ENCODE measurements around the gene PTEN.

The PTEN gene

DNA sequence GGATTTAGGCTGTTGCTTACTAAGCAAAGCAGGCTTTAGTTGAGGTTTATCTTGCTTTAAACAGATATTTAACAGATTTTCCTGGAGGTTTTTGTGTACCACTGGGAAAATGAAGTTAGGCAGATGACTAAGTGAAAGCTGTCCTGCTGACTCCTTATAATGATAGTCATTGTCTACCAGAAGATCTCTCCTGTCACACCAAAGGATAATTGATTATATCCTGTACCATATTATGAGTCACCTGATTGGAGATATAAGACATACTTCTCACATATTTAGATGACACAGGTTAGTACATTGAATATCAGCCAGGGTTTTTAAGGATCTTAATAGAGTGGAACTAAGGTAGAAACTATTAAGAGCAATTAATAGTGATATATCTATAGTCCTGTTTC, 68.4 kb downstream of the PTEN start:
- ChIA-PET CTCF (interaction anchor here (1.1 to 1.9 kb wide), 2 partner anchors 10 to 182 kb away, joined by 3 to 5 read pairs; no protein-coding TSS in a partner anchor), POLR2A (no interaction called here)
- H3K27ac ChIP-seq (ENCODE audit: insufficient read depth in 1 of 2, low read depth in 1 of 2, low read length in 2 of 2, poor library complexity in 1 of 2, severe bottlenecking in 2 of 2): no peak overlapping the region

DNA sequence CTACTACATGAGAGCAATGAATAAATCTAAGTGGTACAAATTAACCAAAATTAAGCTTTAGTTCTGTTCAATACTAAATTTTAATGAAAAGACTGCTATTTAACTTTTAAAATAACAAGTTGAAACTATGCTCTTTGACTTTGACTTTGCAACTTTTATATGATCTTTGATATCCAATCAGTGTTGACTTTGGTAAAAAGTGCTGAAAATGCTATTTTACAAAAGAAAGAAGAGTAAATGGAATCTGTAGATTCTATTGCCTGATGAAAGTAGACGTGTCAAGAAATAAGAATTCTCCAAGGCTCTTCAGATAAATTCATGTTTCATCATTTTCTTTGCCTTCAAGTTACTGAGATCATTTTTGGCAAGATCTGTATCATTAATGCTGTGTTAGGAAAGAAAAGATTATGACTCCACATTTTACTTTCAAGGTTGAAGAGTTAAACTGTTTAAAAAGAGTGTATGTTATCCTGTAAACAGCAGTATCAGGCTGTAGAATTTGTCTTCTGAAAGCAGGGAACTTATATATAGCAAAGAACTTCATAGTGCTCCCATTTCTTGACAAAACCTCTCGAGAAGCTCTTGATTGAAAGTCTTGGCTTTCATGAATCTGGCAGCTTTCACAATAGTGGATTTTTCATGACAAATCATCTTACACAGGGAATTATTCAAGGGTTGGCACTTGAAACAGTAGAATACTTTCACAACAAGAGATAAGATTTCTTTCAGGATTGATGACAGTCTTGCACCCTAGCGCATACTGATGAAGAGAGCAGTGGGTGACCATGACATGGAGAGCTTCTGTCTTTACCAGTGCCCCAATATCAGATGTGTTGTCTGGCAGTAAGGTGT, 72.1 kb downstream of the PTEN start:
- Histone ChIP-seq H3K36me3 (ENCODE audit: control insufficient read depth in 4 of 4, insufficient read depth in 4 of 4, low read length in 3 of 4) (peaks cover 17 to 50% (median 25%) of the 10 kb centered on the region in 4 experiments), H3K27me3 (replicated peaks in 2 of 5; ENCODE audit: control insufficient read depth in 4 of 5, insufficient read depth in 5 of 5, low read length in 4 of 5) (no peaks in the 10 kb centered on the region), H3K9me3 (ENCODE audit: control extremely low read depth in 1 of 5, control insufficient read depth in 4 of 5, insufficient read depth in 2 of 5, low read depth in 1 of 5, low read length in 4 of 5) (no peaks in the 10 kb centered on the region), H3K27ac (ENCODE audit: insufficient read depth in 1 of 2, low read depth in 1 of 2, low read length in 2 of 2, poor library complexity in 1 of 2, severe bottlenecking in 2 of 2) (no peak overlapping the region), H3K4me3 (ENCODE audit: control insufficient read depth in 1 of 7, extremely low read depth in 1 of 7, insufficient read depth in 4 of 7, low read depth in 2 of 7, low read length in 6 of 7) (no peak overlapping the region), H3K4me1 (ENCODE audit: control extremely low read depth in 1 of 4, control insufficient read depth in 4 of 4, insufficient read depth in 4 of 4, low read length in 3 of 4) (peaks cover 0 to 19% (median 11%) of the 10 kb centered on the region in 4 experiments)
- no peak for DNase-seq
- POLR2A ChIA-PET: no interaction called here
- WGBS (ENCODE audit: insufficient coverage): 96% methylated on average over 2 of the region's 3 CpGs
- CTCF ChIA-PET: interaction anchor here (1.2 to 2.0 kb wide), 3 partner anchors 10 to 74 kb away, joined by 3 to 5 read pairs (median 5); no protein-coding TSS in a partner anchor

More for the DNA sequence above, 68.4 kb downstream of the PTEN start:
- no peak overlapping the region for H3K4me3 ChIP-seq (ENCODE audit: control insufficient read depth in 1 of 7, extremely low read depth in 1 of 7, insufficient read depth in 4 of 7, low read depth in 2 of 7, low read length in 6 of 7)
- no peaks in the 10 kb centered on the region for H3K27me3 ChIP-seq (replicated peaks in 2 of 5; ENCODE audit: control insufficient read depth in 4 of 5, insufficient read depth in 5 of 5, low read length in 4 of 5)
- H3K4me1 ChIP-seq (ENCODE audit: control extremely low read depth in 1 of 4, control insufficient read depth in 4 of 4, insufficient read depth in 4 of 4, low read length in 3 of 4): peaks cover 11 to 52% (median 22%) of the 10 kb centered on the region in 4 experiments
- no peak for DNase-seq
- no peaks in the 10 kb centered on the region for H3K9me3 ChIP-seq (ENCODE audit: control extremely low read depth in 1 of 5, control insufficient read depth in 4 of 5, insufficient read depth in 2 of 5, low read depth in 1 of 5, low read length in 4 of 5)
- peaks cover 13 to 38% (median 22%) of the 10 kb centered on the region in 4 experiments for H3K36me3 ChIP-seq (ENCODE audit: control insufficient read depth in 4 of 4, insufficient read depth in 4 of 4, low read length in 3 of 4)

DNA sequence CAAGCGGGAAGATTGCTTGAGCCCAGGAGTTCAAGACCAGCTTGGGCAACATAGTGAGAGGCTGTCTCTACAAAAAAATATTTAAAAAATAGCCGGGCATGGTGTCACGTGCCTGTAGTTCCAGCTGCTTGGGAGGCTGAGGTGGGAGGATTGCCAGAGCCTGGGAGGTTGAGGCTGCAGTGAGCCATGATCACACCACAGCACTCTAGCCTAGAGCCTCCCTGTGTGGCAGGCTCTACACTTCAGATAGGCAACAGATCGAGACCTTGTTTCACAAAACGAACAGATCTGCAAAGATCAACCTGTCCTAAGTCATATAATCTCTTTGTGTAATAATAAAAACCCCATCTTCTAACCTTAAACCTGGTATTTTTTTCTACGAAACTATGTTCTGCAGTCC, 76.8 kb downstream of the PTEN start:
- ChIA-PET POLR2A (interaction anchor here (0.7 kb wide), 1 partner anchor 612 kb away, joined by 4 read pairs; no protein-coding TSS in a partner anchor), CTCF (interaction anchor here (0.5 to 3.2 kb wide), 5 partner anchors 14 to 79 kb away, joined by 3 to 10 read pairs (median 4); partner anchors contain the start of genes KLLN and PTEN)
- Histone ChIP-seq H3K27ac (ENCODE audit: insufficient read depth in 1 of 2, low read depth in 1 of 2, low read length in 2 of 2, poor library complexity in 1 of 2, severe bottlenecking in 2 of 2) (no peak overlapping the region), H3K4me1 (ENCODE audit: control extremely low read depth in 1 of 4, control insufficient read depth in 4 of 4, insufficient read depth in 4 of 4, low read length in 3 of 4) (no peaks in the 10 kb centered on the region), H3K4me3 (ENCODE audit: control insufficient read depth in 1 of 7, extremely low read depth in 1 of 7, insufficient read depth in 4 of 7, low read depth in 2 of 7, low read length in 6 of 7) (no peak overlapping the region), H3K27me3 (replicated peaks in 2 of 5; ENCODE audit: control insufficient read depth in 4 of 5, insufficient read depth in 5 of 5, low read length in 4 of 5) (no peaks in the 10 kb centered on the region), H3K9me3 (ENCODE audit: control extremely low read depth in 1 of 5, control insufficient read depth in 4 of 5, insufficient read depth in 2 of 5, low read depth in 1 of 5, low read length in 4 of 5) (no peaks in the 10 kb centered on the region), H3K36me3 (ENCODE audit: control insufficient read depth in 4 of 4, insufficient read depth in 4 of 4, low read length in 3 of 4) (peaks cover 9 to 44% (median 29%) of the 10 kb centered on the region in 4 experiments)
- no peak for DNase-seq
- WGBS (ENCODE audit: insufficient coverage): 100% methylated on average over 5 of the region's 6 CpGs

DNA sequence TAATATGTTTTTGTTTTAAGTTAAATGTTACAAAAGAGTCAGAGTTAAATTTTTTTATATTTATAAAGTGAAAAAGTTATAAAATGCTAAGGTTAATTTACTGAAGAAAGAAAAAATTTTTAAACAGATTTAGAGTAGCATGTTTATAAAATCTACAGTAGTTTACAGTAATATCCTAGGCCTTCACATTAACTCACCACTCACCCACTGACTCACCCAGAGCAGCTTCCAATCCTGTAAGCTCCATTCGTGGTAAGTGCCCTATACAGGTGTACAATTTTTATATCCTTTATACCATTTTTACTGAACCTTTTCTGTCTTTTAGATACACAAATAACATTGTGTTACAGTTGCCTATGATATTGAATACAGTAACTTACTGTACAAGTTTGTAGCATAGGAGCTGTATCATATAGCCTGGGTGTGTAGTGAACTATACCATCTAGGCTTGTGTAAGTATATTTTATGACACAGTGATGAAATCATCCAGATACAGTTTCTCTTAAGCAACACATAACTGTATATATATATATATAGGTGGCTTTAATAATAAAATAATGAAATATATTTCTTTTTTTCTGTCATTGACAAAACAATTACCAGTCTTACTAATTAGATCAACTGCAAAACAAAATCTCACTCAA, 79.6 kb downstream of the PTEN start:
- CTCF ChIA-PET: interaction anchor here (0.6 to 3.2 kb wide), 8 partner anchors 9 to 84 kb away, joined by 3 to 10 read pairs (median 4); no protein-coding TSS in a partner anchor
- POLR2A ChIA-PET: no interaction called here
- no peak for DNase-seq
- no peak overlapping the region for H3K4me3 ChIP-seq (ENCODE audit: control insufficient read depth in 1 of 7, extremely low read depth in 1 of 7, insufficient read depth in 4 of 7, low read depth in 2 of 7, low read length in 6 of 7)
- H3K27ac ChIP-seq (ENCODE audit: insufficient read depth in 1 of 2, low read depth in 1 of 2, low read length in 2 of 2, poor library complexity in 1 of 2, severe bottlenecking in 2 of 2): no peak overlapping the region
- H3K36me3 ChIP-seq (ENCODE audit: control insufficient read depth in 4 of 4, insufficient read depth in 4 of 4, low read length in 3 of 4): peaks cover 7 to 36% (median 21%) of the 10 kb centered on the region in 4 experiments
- no peaks in the 10 kb centered on the region for H3K4me1 ChIP-seq (ENCODE audit: control extremely low read depth in 1 of 4, control insufficient read depth in 4 of 4, insufficient read depth in 4 of 4, low read length in 3 of 4)
- H3K9me3 ChIP-seq (ENCODE audit: control extremely low read depth in 1 of 5, control insufficient read depth in 4 of 5, insufficient read depth in 2 of 5, low read depth in 1 of 5, low read length in 4 of 5): no peaks in the 10 kb centered on the region
- no CpG with 5 or more reads among the region's 1 CpG for WGBS (ENCODE audit: insufficient coverage)
- no peaks in the 10 kb centered on the region for H3K27me3 ChIP-seq (replicated peaks in 2 of 5; ENCODE audit: control insufficient read depth in 4 of 5, insufficient read depth in 5 of 5, low read length in 4 of 5)

DNA sequence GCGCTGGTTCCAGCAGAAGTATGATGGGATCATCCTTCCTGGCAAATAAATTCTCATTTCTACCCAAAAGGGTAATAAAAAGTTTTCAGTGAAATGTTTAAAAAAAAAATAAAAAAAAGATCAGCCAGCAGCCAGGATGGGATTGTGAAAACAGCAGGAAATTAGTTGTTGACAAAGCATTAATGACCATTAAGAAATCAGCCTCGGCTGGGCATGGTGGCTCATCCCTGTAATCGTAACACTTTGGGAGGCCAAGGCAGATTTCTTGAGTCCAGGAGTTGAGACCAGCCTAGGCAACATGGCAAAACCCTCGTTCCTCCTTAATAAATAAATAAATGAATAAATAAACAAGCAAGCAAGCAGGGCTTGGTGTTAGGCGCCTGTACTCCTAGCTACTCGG, 82.6 kb downstream of the PTEN start:
- no peak overlapping the region for H3K4me3 ChIP-seq (ENCODE audit: control insufficient read depth in 1 of 7, extremely low read depth in 1 of 7, insufficient read depth in 4 of 7, low read depth in 2 of 7, low read length in 6 of 7)
- POLR2A ChIA-PET: interaction anchor here (0.6 to 4.9 kb wide), 2 partner anchors 84 to 120 kb away, joined by 4 to 19 read pairs; partner anchors contain the start of genes KLLN and PTEN
- no peaks in the 10 kb centered on the region for H3K27me3 ChIP-seq (replicated peaks in 2 of 5; ENCODE audit: control insufficient read depth in 4 of 5, insufficient read depth in 5 of 5, low read length in 4 of 5)
- DNase-seq: no peak
- H3K27ac ChIP-seq (ENCODE audit: insufficient read depth in 1 of 2, low read depth in 1 of 2, low read length in 2 of 2, poor library complexity in 1 of 2, severe bottlenecking in 2 of 2): no peak overlapping the region
- no peaks in the 10 kb centered on the region for H3K9me3 ChIP-seq (ENCODE audit: control extremely low read depth in 1 of 5, control insufficient read depth in 4 of 5, insufficient read depth in 2 of 5, low read depth in 1 of 5, low read length in 4 of 5)
- no peaks in the 10 kb centered on the region for H3K4me1 ChIP-seq (ENCODE audit: control extremely low read depth in 1 of 4, control insufficient read depth in 4 of 4, insufficient read depth in 4 of 4, low read length in 3 of 4)
- CTCF ChIA-PET: no interaction called here
- peaks cover 4 to 27% (median 25%) of the 10 kb centered on the region in 4 experiments for H3K36me3 ChIP-seq (ENCODE audit: control insufficient read depth in 4 of 4, insufficient read depth in 4 of 4, low read length in 3 of 4)
- WGBS (ENCODE audit: insufficient coverage): 100% methylated on average over 1 of the region's 6 CpGs

DNA sequence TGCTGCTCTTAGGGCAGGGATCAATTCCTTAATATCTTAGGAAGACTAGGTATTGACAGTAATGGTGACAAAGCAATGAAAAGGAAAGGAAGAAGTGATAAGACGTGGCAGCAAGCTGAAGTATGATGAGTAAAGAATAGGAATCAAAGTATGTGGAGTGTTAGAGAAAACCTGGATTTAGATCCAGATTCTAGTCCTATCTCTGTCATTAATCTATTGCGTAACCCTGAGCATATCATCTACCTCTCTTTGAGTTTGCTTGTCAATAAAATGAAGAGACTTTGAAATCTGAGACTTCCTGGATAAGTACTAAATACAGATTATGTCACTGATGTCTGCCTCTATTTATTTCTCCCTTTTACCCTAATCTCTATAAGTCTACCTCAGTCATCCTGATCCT, 89.2 kb downstream of the PTEN start:
- H3K4me1 ChIP-seq (ENCODE audit: control extremely low read depth in 1 of 4, control insufficient read depth in 4 of 4, insufficient read depth in 4 of 4, low read length in 3 of 4): peaks cover 0 to 9% (median 3%) of the 10 kb centered on the region in 4 experiments
- ChIA-PET CTCF (interaction anchor here (1.8 kb wide), 1 partner anchor 10 kb away, joined by 7 read pairs; no protein-coding TSS in a partner anchor), POLR2A (no interaction called here)
- H3K27ac ChIP-seq (ENCODE audit: insufficient read depth in 1 of 2, low read depth in 1 of 2, low read length in 2 of 2, poor library complexity in 1 of 2, severe bottlenecking in 2 of 2): no peak overlapping the region
- DNase-seq: no peak
- 43% methylated on average over 1 of the region's 2 CpGs for WGBS (ENCODE audit: insufficient coverage)
- no peak overlapping the region for H3K4me3 ChIP-seq (ENCODE audit: control insufficient read depth in 1 of 7, extremely low read depth in 1 of 7, insufficient read depth in 4 of 7, low read depth in 2 of 7, low read length in 6 of 7)
- H3K36me3 ChIP-seq (ENCODE audit: control insufficient read depth in 4 of 4, insufficient read depth in 4 of 4, low read length in 3 of 4): peaks cover 0 to 41% (median 32%) of the 10 kb centered on the region in 4 experiments
- no peaks in the 10 kb centered on the region for H3K27me3 ChIP-seq (replicated peaks in 2 of 5; ENCODE audit: control insufficient read depth in 4 of 5, insufficient read depth in 5 of 5, low read length in 4 of 5)
- no peaks in the 10 kb centered on the region for H3K9me3 ChIP-seq (ENCODE audit: control extremely low read depth in 1 of 5, control insufficient read depth in 4 of 5, insufficient read depth in 2 of 5, low read depth in 1 of 5, low read length in 4 of 5)

Data from common myeloid progenitor, CD34-positive (primary cell).